Measurements from ENCODE around the gene PIK3R2.
A peak's percentile ranks its signal among the peaks of the same experiment; 100 is the strongest.

The PIK3R2 gene

DNA sequence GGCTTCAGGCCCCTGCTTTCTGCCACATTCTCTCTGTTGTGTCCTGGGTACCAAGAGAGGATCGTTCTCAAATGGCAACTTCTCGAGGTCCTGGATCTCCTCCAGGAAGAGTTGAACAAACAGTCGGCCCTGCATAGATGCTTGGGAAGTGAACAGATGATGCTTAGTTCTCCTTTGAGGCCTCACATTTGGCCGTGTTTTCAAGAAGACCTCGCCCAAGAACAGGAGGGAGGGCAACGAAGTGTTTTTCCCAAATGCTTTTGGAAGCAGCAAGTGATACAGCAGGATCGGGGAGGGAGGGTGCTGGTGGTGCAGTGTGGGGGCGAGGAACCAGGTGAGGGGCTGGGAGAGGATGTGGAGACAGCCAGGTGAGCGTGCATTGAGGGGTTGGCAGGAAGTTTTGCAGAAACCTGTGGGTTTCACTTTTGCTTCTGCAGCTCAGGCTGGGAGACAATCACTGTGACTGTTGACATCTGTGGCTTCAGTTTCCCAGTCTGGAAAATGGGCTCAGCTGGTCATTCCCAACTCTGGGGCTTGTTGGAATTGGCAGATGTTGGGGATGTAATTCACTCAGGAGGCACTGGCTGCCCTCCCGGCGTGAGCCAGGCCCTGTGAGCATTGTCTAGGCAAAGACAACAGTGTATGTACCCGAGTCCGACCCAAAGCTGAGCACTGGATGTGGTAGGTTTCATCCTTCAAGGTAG lies 33.8 kb upstream of the PIK3R2 start:
- peak overlapping the region; percentile 79 for H3K4me3 Mint-ChIP-seq
- peaks cover 37% of the 10 kb centered on the region for H3K4me1 Mint-ChIP-seq (ENCODE audit: low read depth)
- no peaks in the 10 kb centered on the region for H3K27me3 Mint-ChIP-seq
- H3K27ac Mint-ChIP-seq, result peak overlapping the region; percentile 76
- peaks cover 25% of the 10 kb centered on the region for H3K36me3 Mint-ChIP-seq (ENCODE audit: low read depth)
- no peaks in the 10 kb centered on the region for H3K9me3 Mint-ChIP-seq

DNA sequence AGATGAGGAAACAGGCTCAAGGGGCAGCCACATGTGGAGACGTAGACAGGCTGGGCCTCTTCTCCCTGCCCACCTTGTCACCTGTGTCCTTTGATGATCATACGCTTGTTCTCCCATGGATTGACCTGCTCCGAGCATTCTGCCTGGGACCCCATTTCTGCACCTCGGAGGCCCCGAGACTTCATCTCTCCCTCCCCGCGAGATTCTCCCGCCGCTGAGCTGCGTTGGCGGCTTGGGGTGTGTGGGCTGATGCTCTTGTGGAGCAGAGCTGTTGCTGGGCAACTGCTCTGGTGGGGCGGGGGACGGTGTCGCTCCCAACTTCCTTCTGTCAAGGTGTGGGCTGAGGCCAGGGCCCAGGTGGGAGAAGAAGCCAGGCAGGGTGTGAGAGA lies 33.3 kb upstream of the PIK3R2 start:
- peaks cover 37% of the 10 kb centered on the region for H3K4me1 Mint-ChIP-seq (ENCODE audit: low read depth)
- no peaks in the 10 kb centered on the region for H3K9me3 Mint-ChIP-seq
- H3K27ac Mint-ChIP-seq, result peak overlapping the region; percentile 76
- no peaks in the 10 kb centered on the region for H3K27me3 Mint-ChIP-seq
- H3K4me3 Mint-ChIP-seq, result peak overlapping the region; percentile 79
- peaks cover 26% of the 10 kb centered on the region for H3K36me3 Mint-ChIP-seq (ENCODE audit: low read depth)

DNA sequence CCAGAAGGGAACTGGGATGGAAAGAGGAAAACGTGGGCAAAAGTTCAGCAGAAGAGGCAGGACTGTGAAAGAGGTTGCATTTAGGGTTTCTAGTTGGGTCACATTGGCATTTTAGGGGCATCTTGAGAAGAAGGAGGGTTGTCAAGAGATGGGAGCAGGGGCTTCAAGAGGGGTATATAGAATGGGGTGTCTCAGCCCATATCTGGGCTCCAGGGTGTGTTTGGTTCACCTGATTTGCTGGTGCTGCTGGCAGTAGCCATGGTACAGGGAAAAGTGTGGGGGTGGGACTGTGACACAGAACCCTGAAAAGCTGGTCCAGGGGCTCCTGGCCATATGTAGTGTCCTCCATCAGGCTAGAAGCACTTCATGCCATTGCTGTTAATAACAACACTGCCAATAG lies 32.8 kb upstream of the PIK3R2 start:
- peaks cover 25% of the 10 kb centered on the region for H3K36me3 Mint-ChIP-seq (ENCODE audit: low read depth)
- H3K9me3 Mint-ChIP-seq, result no peaks in the 10 kb centered on the region
- no peaks in the 10 kb centered on the region for H3K27me3 Mint-ChIP-seq
- peaks cover 37% of the 10 kb centered on the region for H3K4me1 Mint-ChIP-seq (ENCODE audit: low read depth)
- H3K4me3 Mint-ChIP-seq, result peak overlapping the region; percentile 79
- H3K27ac Mint-ChIP-seq, result peak overlapping the region; percentile 76

DNA sequence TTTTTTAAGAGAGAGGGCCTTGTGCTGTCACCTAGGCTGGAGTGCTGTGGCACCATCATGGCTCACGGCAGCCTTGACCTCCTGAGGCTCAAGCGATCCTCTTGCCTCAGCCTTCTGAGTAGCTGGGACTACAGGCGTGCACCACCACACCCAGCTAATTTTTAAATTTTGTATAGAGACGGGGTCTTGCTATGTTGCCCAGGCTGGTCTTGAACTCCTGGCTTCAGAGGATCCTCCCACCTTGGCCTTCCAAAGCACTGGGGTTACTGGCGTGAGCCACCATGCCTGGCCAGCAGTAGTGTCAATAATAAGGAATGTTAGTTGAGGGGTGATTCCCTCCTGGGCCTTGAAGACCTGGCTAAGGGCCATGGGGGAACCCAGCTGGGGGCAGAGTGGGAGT lies 31.8 kb upstream of the PIK3R2 start:
- H3K4me3 Mint-ChIP-seq, result no peak overlapping the region
- H3K36me3 Mint-ChIP-seq (ENCODE audit: low read depth), result peaks cover 23% of the 10 kb centered on the region
- H3K4me1 Mint-ChIP-seq (ENCODE audit: low read depth), result peaks cover 37% of the 10 kb centered on the region
- H3K27me3 Mint-ChIP-seq, result no peaks in the 10 kb centered on the region
- H3K27ac Mint-ChIP-seq, result peak overlapping the region; percentile 63
- no peaks in the 10 kb centered on the region for H3K9me3 Mint-ChIP-seq

- Mint-ChIP-seq H3K4me3 (no peak overlapping the region), H3K27me3 (no peaks in the 10 kb centered on the region), H3K4me1 (ENCODE audit: low read depth) (peaks cover 31% of the 10 kb centered on the region), H3K9me3 (no peaks in the 10 kb centered on the region), H3K36me3 (ENCODE audit: low read depth) (peaks cover 26% of the 10 kb centered on the region), H3K27ac (no peak overlapping the region)
Observed at GRCh38 chr19:18122424-18122823, 30.5 kb upstream of the PIK3R2 start.

DNA sequence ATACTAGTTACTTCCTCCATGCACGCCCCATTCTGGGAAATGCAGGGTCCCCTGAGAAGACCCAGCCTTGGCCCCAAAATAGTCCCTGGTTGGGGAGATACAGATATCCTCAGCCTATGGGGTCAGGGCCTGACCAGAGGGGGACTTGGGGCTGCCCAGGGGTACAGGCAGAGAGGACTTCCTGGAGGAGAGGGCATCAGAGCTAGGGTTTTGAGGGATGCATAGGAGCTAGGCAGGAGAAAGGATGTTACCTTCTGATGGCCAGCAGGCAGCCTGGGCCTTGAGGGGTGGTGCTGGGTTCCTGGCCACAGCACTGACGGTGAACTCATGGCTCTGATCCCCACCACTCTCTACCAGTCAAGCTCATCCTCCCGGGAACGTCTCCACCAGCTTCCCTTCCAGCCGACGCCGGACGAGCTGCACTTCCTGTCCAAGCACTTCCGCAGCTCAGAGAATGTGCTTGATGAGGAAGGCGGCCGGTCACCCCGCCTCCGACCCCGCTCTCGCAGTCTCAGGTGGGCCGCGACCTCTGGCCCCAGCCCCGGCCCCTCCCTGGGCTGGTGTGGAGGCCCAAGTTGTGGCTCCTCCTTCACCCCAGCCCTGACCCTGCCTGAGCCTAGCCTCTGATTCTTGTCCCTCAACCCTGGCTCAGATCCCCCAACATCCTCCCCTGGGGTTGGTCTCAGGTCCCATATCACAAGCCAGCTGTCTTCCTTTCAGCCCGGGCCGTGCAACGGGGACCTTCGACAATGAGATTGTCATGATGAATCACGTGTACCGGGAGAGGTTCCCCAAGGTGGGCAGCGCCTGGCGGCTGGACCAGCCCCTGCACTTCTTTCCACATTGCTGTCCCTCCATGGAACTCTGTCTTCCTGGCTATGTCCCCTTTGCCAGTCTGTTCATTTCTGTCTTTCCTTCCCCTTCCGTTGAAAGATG lies 29.8 kb upstream of the PIK3R2 start:
- H3K9me3 Mint-ChIP-seq, result no peaks in the 10 kb centered on the region
- H3K4me3 Mint-ChIP-seq, result no peak overlapping the region
- H3K27me3 Mint-ChIP-seq, result no peaks in the 10 kb centered on the region
- no peak overlapping the region for H3K27ac Mint-ChIP-seq
- H3K36me3 Mint-ChIP-seq (ENCODE audit: low read depth), result peaks cover 26% of the 10 kb centered on the region
- peaks cover 27% of the 10 kb centered on the region for H3K4me1 Mint-ChIP-seq (ENCODE audit: low read depth)

DNA sequence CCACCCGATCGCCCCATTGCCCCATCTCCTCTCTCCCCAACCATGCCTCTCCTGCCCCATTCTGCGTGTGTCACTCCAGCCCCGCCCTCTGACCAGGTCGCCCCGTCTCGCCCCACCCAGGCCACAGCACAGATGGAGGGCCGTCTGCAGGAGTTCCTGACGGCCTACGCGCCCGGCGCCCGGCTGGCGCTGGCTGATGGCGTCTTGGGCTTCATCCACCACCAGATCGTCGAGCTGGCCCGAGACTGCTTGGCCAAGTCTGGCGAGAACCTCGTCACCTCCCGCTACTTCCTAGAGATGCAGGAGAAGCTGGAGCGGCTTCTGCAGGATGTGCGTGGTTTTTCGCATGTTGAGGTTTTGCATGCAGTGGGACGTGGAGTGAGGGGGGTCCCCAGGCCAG lies 29.1 kb upstream of the PIK3R2 start:
- no peak overlapping the region for H3K27ac Mint-ChIP-seq
- no peaks in the 10 kb centered on the region for H3K9me3 Mint-ChIP-seq
- H3K4me1 Mint-ChIP-seq (ENCODE audit: low read depth), result peaks cover 20% of the 10 kb centered on the region
- H3K4me3 Mint-ChIP-seq, result no peak overlapping the region
- no peaks in the 10 kb centered on the region for H3K27me3 Mint-ChIP-seq
- H3K36me3 Mint-ChIP-seq (ENCODE audit: low read depth), result peaks cover 30% of the 10 kb centered on the region

GRCh38 chr19:18126097-18126496 lies 26.9 kb upstream of the PIK3R2 start:
- Mint-ChIP-seq H3K4me1 (ENCODE audit: low read depth) (no peaks in the 10 kb centered on the region), H3K27ac (no peak overlapping the region), H3K9me3 (no peaks in the 10 kb centered on the region), H3K36me3 (ENCODE audit: low read depth) (peaks cover 43% of the 10 kb centered on the region), H3K27me3 (no peaks in the 10 kb centered on the region), H3K4me3 (no peak overlapping the region)

DNA sequence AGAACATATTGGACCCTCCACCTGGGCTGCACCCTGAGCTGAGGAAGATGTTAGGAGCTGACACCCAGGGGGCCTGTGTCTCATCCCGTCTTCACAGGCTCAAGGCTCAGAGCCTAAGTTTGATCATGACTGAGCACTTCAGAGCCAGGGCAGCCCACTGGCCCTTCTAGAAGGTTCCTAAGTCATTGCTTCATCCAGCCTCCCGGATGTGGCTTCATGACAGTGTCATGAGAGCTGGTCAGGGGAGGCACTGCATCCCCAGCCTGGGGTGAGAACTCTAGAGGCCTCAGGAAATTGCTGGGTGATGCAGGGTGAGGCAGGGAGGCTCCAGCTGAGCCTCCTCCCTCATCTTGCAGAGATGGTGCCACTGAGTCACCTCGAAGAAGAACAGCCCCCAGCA lies 24.9 kb upstream of the PIK3R2 start:
- H3K4me3 Mint-ChIP-seq, result no peak overlapping the region
- peaks cover 52% of the 10 kb centered on the region for H3K36me3 Mint-ChIP-seq (ENCODE audit: low read depth)
- no peaks in the 10 kb centered on the region for H3K9me3 Mint-ChIP-seq
- no peaks in the 10 kb centered on the region for H3K27me3 Mint-ChIP-seq
- no peaks in the 10 kb centered on the region for H3K4me1 Mint-ChIP-seq (ENCODE audit: low read depth)
- H3K27ac Mint-ChIP-seq, result no peak overlapping the region

- Mint-ChIP-seq H3K27ac (no peak overlapping the region), H3K4me1 (ENCODE audit: low read depth) (no peaks in the 10 kb centered on the region), H3K4me3 (no peak overlapping the region), H3K27me3 (no peaks in the 10 kb centered on the region), H3K36me3 (ENCODE audit: low read depth) (peaks cover 49% of the 10 kb centered on the region), H3K9me3 (no peaks in the 10 kb centered on the region)
Observed at GRCh38 chr19:18128805-18129204, 24.2 kb upstream of the PIK3R2 start.

- Mint-ChIP-seq H3K27me3 (no peaks in the 10 kb centered on the region), H3K27ac (peak overlapping the region; percentile 31), H3K9me3 (no peaks in the 10 kb centered on the region), H3K4me3 (no peak overlapping the region), H3K36me3 (ENCODE audit: low read depth) (peaks cover 51% of the 10 kb centered on the region), H3K4me1 (ENCODE audit: low read depth) (no peaks in the 10 kb centered on the region)
Observed at GRCh38 chr19:18130523-18131242, 22.3 kb upstream of the PIK3R2 start.

- Mint-ChIP-seq H3K27ac (no peak overlapping the region), H3K4me3 (no peak overlapping the region), H3K36me3 (ENCODE audit: low read depth) (peaks cover 50% of the 10 kb centered on the region), H3K9me3 (no peaks in the 10 kb centered on the region), H3K4me1 (ENCODE audit: low read depth) (no peaks in the 10 kb centered on the region), H3K27me3 (no peaks in the 10 kb centered on the region)
Observed at GRCh38 chr19:18131841-18132596, 20.9 kb upstream of the PIK3R2 start.

GRCh38 chr19:18135712-18136584 lies 17.0 kb upstream of the PIK3R2 start:
- no peak overlapping the region for H3K4me3 Mint-ChIP-seq
- no peaks in the 10 kb centered on the region for H3K9me3 Mint-ChIP-seq
- peaks cover 44% of the 10 kb centered on the region for H3K36me3 Mint-ChIP-seq (ENCODE audit: low read depth)

GRCh38 chr19:18137242-18137641 lies 15.7 kb upstream of the PIK3R2 start:
- Mint-ChIP-seq H3K36me3 (ENCODE audit: low read depth) (peaks cover 40% of the 10 kb centered on the region), H3K27me3 (no peaks in the 10 kb centered on the region), H3K4me1 (ENCODE audit: low read depth) (no peaks in the 10 kb centered on the region), H3K4me3 (no peak overlapping the region), H3K9me3 (no peaks in the 10 kb centered on the region), H3K27ac (no peak overlapping the region)

More at GRCh38 chr19:18135712-18136584, 17.0 kb upstream of the PIK3R2 start:
- Mint-ChIP-seq H3K27ac (peak overlapping the region; percentile 61), H3K4me1 (ENCODE audit: low read depth) (no peaks in the 10 kb centered on the region), H3K27me3 (no peaks in the 10 kb centered on the region)
